ENCODE data around the gene CENPF. TPM values are rescaled to one million over a fixed set of nuclear protein-coding genes. Genes with fewer than 3 reads are reported as not detected.
"Not testable (repeated sequence)": the region's sequence is repeated elsewhere in the genome, so short reads cannot be mapped to it uniquely, and the experiment has no call there.

CENPF gene
- total RNA-seq, 1 donor from 2014 or later = 191 TPM

DNA sequence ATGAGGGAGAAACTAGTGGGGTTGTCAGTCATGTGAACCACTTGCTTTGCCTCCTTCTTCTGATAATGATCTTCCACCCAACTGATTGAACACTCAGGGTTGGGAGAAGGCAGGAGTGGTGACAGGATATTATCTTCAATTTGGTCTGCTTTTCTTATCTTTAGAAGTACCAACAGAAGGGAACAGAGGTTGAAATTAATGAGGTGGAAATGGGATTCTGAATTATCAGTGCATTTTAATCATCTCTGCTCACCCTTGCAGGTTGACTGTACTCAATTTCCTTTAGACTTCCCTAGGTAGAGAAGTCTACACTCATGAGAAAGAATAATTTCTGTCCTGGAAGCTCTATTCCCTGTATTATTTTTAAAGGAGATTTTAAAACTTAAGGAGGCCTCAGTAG is 31.7 kb upstream of the CENPF start:
- TF ChIP-seq, protein P1, sequence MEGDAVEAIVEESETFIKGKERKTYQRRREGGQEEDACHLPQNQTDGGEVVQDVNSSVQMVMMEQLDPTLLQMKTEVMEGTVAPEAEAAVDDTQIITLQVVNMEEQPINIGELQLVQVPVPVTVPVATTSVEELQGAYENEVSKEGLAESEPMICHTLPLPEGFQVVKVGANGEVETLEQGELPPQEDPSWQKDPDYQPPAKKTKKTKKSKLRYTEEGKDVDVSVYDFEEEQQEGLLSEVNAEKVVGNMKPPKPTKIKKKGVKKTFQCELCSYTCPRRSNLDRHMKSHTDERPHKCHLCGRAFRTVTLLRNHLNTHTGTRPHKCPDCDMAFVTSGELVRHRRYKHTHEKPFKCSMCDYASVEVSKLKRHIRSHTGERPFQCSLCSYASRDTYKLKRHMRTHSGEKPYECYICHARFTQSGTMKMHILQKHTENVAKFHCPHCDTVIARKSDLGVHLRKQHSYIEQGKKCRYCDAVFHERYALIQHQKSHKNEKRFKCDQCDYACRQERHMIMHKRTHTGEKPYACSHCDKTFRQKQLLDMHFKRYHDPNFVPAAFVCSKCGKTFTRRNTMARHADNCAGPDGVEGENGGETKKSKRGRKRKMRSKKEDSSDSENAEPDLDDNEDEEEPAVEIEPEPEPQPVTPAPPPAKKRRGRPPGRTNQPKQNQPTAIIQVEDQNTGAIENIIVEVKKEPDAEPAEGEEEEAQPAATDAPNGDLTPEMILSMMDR (conservative IDR thresholded peaks at IDR 0.05) = no peak
- H3K36me3 Mint-ChIP-seq (ENCODE audit: low read depth) = peaks cover 5% of the 10 kb centered on the region
- no peaks in the 10 kb centered on the region for H3K27me3 Mint-ChIP-seq (ENCODE audit: low read depth)
- H3K9me3 Mint-ChIP-seq = peaks cover 5% of the 10 kb centered on the region
- no peaks in the 10 kb centered on the region for H3K4me1 Mint-ChIP-seq
- no peak for DNase-seq (ENCODE audit: low read depth, low spot score)
- H3K4me3 Mint-ChIP-seq = no peak overlapping the region
- no peak overlapping the region for H3K27ac Mint-ChIP-seq (ENCODE audit: unreplicated experiment)

DNA sequence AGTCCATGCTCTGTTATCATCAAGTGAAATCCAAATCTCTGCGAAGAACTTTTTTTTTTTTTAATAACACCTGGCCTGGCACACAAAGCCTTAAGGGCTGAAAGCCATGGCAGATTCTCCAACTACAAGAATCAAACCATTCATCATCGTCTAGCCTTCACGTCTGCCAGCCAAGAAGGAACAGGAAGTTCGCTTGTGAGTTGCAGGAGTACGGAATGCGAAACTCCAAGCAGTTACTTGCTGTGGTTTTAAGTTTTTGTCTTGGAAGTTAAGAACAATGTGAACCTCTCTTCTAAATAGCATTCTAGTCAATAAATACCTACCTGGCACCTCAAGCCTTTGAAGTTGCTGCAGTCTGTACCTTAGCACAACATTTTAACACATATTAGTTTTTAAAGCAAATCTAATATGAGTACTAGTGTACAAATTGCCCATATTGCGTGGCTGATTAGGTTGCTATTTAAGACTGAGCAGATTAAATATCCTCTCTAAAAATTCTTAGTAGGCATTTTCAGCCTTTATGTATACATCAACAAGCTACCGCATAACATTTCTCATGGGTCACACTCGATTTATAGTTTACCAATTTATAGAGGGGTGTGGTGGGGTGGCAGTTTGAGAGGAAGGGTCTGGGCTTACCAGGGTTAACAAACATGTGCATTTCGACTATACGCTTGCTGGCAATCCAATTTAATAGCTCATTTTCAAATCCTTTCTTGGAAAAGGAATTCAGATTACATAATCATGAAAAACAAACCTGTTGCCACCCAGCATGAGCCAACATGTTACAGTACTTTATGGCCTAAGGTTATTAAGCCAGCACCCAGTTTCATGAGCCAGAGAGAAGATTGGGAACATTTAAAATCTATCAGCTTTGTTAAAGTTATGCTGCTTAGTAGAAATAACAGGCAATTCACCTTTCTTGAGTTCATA is 29.3 kb upstream of the CENPF start:
- H3K9me3 Mint-ChIP-seq = peaks cover 10% of the 10 kb centered on the region

DNA sequence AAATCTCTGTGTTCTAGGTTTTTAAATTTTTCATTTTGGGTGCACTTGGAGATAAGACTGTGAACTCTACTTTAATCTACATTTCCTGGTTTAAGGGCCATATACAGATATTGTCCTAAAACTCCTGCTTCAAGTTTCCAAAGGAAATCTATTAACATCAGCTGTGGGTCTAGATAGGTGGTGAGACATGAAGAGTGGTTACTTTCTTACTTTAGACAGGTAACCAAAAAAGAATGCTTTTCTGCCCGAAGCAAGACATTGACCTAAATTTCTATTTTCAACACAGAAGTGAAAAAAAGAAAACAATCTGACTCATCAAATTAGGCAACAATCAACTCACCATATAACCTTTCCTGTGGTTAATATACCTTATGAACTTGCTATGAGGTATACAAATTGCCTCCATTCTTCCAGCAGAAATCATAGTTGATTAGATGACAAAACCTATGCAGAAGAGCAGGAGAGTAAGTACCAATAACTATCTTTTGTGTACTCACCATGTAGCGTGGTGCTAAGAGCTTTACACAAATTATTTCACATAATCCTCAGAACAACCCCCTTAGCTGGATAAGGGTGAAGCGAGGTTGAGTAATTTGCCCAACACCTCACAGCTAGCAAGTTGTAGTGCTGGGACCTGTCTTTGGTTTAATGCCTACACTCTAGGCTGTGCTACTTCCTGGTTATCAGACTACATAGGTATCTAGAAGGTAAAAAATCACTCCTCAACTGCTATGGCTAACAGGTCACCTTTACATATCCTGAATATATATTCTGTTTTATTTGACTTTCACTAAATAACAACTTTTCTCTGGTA is 28.2 kb upstream of the CENPF start:
- Mint-ChIP-seq H3K36me3 (ENCODE audit: low read depth) (peaks cover 10% of the 10 kb centered on the region), H3K4me3 (no peak overlapping the region), H3K27me3 (ENCODE audit: low read depth) (no peaks in the 10 kb centered on the region), H3K27ac (ENCODE audit: unreplicated experiment) (no peak overlapping the region), H3K9me3 (peaks cover 10% of the 10 kb centered on the region), H3K4me1 (no peaks in the 10 kb centered on the region)
- DNase-seq (ENCODE audit: low read depth, low spot score) = no peak
- TF ChIP-seq, protein P1 (conservative IDR thresholded peaks at IDR 0.05) = no peak

More for the DNA sequence above, 29.3 kb upstream of the CENPF start:
- Mint-ChIP-seq H3K36me3 (ENCODE audit: low read depth) (peaks cover 10% of the 10 kb centered on the region), H3K4me3 (no peak overlapping the region), H3K27me3 (ENCODE audit: low read depth) (no peaks in the 10 kb centered on the region), H3K27ac (ENCODE audit: unreplicated experiment) (no peak overlapping the region), H3K4me1 (no peaks in the 10 kb centered on the region)
- no peak for DNase-seq (ENCODE audit: low read depth, low spot score)
- TF ChIP-seq, protein P1 (conservative IDR thresholded peaks at IDR 0.05) = no peak

DNA sequence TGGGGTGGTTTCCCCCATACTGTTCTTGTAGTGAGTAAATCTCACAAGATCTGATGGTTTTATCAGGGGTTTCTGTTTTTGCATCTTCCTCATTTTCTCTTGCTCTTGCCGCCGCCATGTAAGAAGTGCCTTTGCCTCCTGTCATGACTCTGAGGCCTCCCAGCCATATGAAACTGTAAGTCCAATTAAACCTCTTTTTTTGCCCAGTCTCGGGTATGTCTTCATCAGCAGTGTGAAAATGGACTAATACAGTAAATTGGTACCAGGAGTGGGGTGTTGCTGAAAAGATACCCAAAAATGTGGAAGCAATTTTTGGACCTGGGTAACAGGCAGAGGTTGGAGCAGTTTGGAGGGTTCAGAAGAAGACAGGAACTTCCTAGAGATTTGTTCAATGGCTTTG is 26.9 kb upstream of the CENPF start:
- not testable (repeated sequence) for H3K4me1 Mint-ChIP-seq; DNase-seq (ENCODE audit: low read depth, low spot score); H3K27me3 Mint-ChIP-seq (ENCODE audit: low read depth); H3K9me3 Mint-ChIP-seq; H3K27ac Mint-ChIP-seq (ENCODE audit: unreplicated experiment); H3K36me3 Mint-ChIP-seq (ENCODE audit: low read depth); H3K4me3 Mint-ChIP-seq

DNA sequence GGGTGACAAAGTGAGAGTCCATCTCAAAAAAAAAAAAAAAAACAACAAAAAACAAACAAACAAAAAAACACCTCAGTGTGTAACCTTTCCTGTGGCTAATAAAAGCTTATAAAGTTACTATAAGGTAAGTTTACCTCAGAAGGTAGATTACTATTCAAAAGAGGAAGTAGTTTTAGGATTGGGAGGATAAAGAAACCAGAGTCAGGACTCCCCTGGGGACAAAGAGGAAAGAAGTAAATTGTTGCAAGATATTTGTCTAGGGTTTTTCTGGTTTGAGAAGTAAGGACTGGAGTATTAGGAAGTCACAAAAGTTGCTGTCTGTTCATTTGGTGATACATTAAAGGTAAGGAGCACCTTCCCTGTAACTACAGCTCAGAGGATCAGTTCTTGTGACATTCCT is 23.8 kb upstream of the CENPF start:
- TF ChIP-seq, protein P1 (conservative IDR thresholded peaks at IDR 0.05) = no peak
- peaks cover 10% of the 10 kb centered on the region for H3K9me3 Mint-ChIP-seq
- peaks cover 10% of the 10 kb centered on the region for H3K36me3 Mint-ChIP-seq (ENCODE audit: low read depth)
- no peak overlapping the region for H3K27ac Mint-ChIP-seq (ENCODE audit: unreplicated experiment)
- H3K4me1 Mint-ChIP-seq = no peaks in the 10 kb centered on the region
- DNase-seq (ENCODE audit: low read depth, low spot score) = no peak
- no peaks in the 10 kb centered on the region for H3K27me3 Mint-ChIP-seq (ENCODE audit: low read depth)
- no peak overlapping the region for H3K4me3 Mint-ChIP-seq

Measured in neural crest cell (in vitro differentiated cells).